NT2/D1 (cell line): ENCODE results near the gene DSE.

Experiments used
- SUZ12 ChIP-seq: IDR thresholded peaks from 2 replicates; pipeline ENCODE4 v1.6.1; 2011; ENCODE audit not compliant: insufficient read length, insufficient read depth; ENCODE audit errors: extremely low read depth
- YY1 ChIP-seq: IDR thresholded peaks from 2 replicates; pipeline ENCODE4 v1.6.1; 2011; ENCODE audit not compliant: insufficient read length, insufficient read depth
- ZNF274 ChIP-seq: IDR thresholded peaks from 2 replicates; pipeline ENCODE4 v1.6.1; 2011; ENCODE audit warnings: mild to moderate bottlenecking, low read depth, low read length

DNA sequence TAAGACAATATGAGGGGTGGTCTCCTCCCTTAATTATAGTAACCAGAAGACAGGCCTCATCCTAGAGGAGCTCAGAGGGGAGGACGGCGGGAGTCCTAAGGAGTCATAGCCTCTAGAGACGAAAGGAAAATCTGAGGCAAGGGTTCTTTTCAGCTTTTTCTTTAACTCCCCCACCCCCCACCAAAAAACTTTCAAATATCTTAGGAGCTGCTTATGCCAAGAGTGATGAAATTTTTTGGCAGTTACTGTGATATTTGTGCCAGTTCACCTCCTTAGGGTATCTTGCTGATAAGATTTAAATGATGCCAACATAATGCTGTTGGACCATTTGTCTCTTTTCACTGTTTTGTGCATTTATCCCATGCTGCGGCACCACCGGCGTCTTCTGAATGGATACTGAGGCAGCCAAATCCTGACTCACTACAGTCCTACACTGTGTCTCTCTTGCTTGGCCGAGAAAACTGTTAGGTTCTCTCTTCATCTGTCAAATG, 44.5 kb upstream of the DSE start:
- TF ChIP-seq SUZ12 = no peak
- no peak for TF ChIP-seq YY1
- TF ChIP-seq ZNF274 = no peak
